RWPE2 (cell line): ENCODE measurements around the gene PRKRIP1.
"Not testable (repeated sequence)": the region's sequence is repeated elsewhere in the genome, so short reads cannot be mapped to it uniquely, and the experiment has no call there.

Experiments
- ATAC-seq: fragments of 200-7000 bp; cut with Tn5 transposase; 3 replicates; pipeline ENCODE4 v1.9.1; 2021; ENCODE audit warnings: low read depth
- DNase-seq: peaks from one replicate; pipeline ENCODE4 v3.0.0-alpha.2; 2020; ENCODE audit warnings: low spot score
- H3K27ac ChIP-seq: fragments of 450-650 bp; 2 replicates; pipeline ENCODE4 v1.5.1; 2017; ENCODE audit warnings: mild to moderate bottlenecking; ENCODE audit not compliant: poor library complexity, severe bottlenecking
- H3K27me3 ChIP-seq: fragments of 250-450 bp; sonication (Bioruptor Pico); 2 replicates; pipeline ENCODE4 v1.5.1; 2021; ENCODE audit warnings: mild to moderate bottlenecking, moderate library complexity; ENCODE audit not compliant: insufficient read depth, poor library complexity, severe bottlenecking
- H3K36me3 ChIP-seq: fragments of 250-450 bp; sonication (Bioruptor Pico); 2 replicates; pipeline ENCODE4 v1.5.1; 2020; ENCODE audit warnings: low read depth, mild to moderate bottlenecking, moderate library complexity
- H3K4me1 ChIP-seq: fragments of 250-450 bp; sonication (Bioruptor Pico); 2 replicates; pipeline ENCODE4 v1.5.1; 2021; ENCODE audit warnings: mild to moderate bottlenecking, moderate library complexity; ENCODE audit not compliant: insufficient read depth, poor library complexity, severe bottlenecking
- H3K4me3 ChIP-seq: fragments of 250-450 bp; sonication (Bioruptor Pico); 2 replicates; pipeline ENCODE4 v1.5.1; 2021; ENCODE audit warnings: mild to moderate bottlenecking, moderate library complexity; ENCODE audit not compliant: severe bottlenecking
- H3K9me3 ChIP-seq: fragments of 250-450 bp; sonication (Bioruptor Pico); 2 replicates; pipeline ENCODE4 v1.5.1; 2021; ENCODE audit warnings: mild to moderate bottlenecking, moderate library complexity; ENCODE audit not compliant: severe bottlenecking
- CTCF ChIP-seq: fragments of 450-650 bp; IDR thresholded peaks from one replicate; pipeline ENCODE4 v1.5.1; 2017; ENCODE audit warnings: mild to moderate bottlenecking, moderate library complexity; ENCODE audit not compliant: poor library complexity, severe bottlenecking

PRKRIP1 gene

GRCh38 chr7:102407910-102408309 is 11.7 kb downstream of the PRKRIP1 start:
- Histone ChIP-seq H3K4me1 (no peaks in the 10 kb centered on the region), H3K9me3 (no peaks in the 10 kb centered on the region), H3K36me3 (peaks cover 91% of the 10 kb centered on the region), H3K27ac (no peak overlapping the region), H3K4me3 (no peak overlapping the region), H3K27me3 (no peaks in the 10 kb centered on the region)
- DNase-seq (no peak), ATAC-seq (no peak)
- no peak for TF ChIP-seq CTCF

GRCh38 chr7:102408530-102408929 is 12.4 kb downstream of the PRKRIP1 start:
- H3K9me3 ChIP-seq, H3K27me3 ChIP-seq, DNase-seq, H3K27ac ChIP-seq, H3K4me3 ChIP-seq, ATAC-seq, H3K4me1 ChIP-seq: not testable (repeated sequence)
- peaks cover 91% of the 10 kb centered on the region for H3K36me3 ChIP-seq

GRCh38 chr7:102409340-102409739 is 13.2 kb downstream of the PRKRIP1 start:
- H3K9me3 ChIP-seq = no peaks in the 10 kb centered on the region
- DNase-seq (no peak), ATAC-seq (no peak)
- no peak for TF ChIP-seq CTCF
- H3K27me3 ChIP-seq = no peaks in the 10 kb centered on the region
- H3K4me1 ChIP-seq = no peaks in the 10 kb centered on the region
- peaks cover 91% of the 10 kb centered on the region for H3K36me3 ChIP-seq
- H3K4me3 ChIP-seq = no peak overlapping the region
- no peak overlapping the region for H3K27ac ChIP-seq

GRCh38 chr7:102410123-102410522 is 14.0 kb downstream of the PRKRIP1 start:
- no peak for TF ChIP-seq CTCF
- DNase-seq (no peak), ATAC-seq (no peak)
- Histone ChIP-seq H3K4me3 (no peak overlapping the region), H3K4me1 (no peaks in the 10 kb centered on the region), H3K27me3 (no peaks in the 10 kb centered on the region), H3K9me3 (no peaks in the 10 kb centered on the region), H3K27ac (no peak overlapping the region), H3K36me3 (peaks cover 86% of the 10 kb centered on the region)

GRCh38 chr7:102410918-102411317 is 14.8 kb downstream of the PRKRIP1 start:
- ATAC-seq (no peak), DNase-seq (no peak)
- TF ChIP-seq CTCF = no peak
- H3K27me3 ChIP-seq = no peaks in the 10 kb centered on the region
- H3K36me3 ChIP-seq = peaks cover 78% of the 10 kb centered on the region
- no peaks in the 10 kb centered on the region for H3K9me3 ChIP-seq
- no peak overlapping the region for H3K4me3 ChIP-seq
- H3K4me1 ChIP-seq = no peaks in the 10 kb centered on the region
- H3K27ac ChIP-seq = no peak overlapping the region
